ENCODE measurements around the gene EIF4ENIF1. TPM values are rescaled to one million over a fixed set of nuclear protein-coding genes. Genes with fewer than 3 reads are reported as not detected.

Gene EIF4ENIF1
- polyA plus RNA-seq, 2 donors: 7.8 to 11.0 TPM

- H3K36me3 ChIP-seq (ENCODE audit: control insufficient read depth in 2 of 2, insufficient read depth in 2 of 2, low read length in 1 of 2): peaks cover 8 to 18% of the 10 kb centered on the region in 2 donors
- WGBS, 2 donors: 92 to 97% methylated on average over 3 of the region's 3 CpGs
- no peaks in the 10 kb centered on the region for H3K27me3 ChIP-seq (ENCODE audit: control insufficient read depth in 1 of 2, insufficient read depth in 2 of 2, low read length in 2 of 2)
- H3K9me3 ChIP-seq (ENCODE audit: control insufficient read depth in 2 of 2, insufficient read depth in 1 of 2, low read depth in 1 of 2, low read length in 1 of 2): no peaks in the 10 kb centered on the region
- H3K27ac ChIP-seq (ENCODE audit: low read depth in 2 of 2, low read length in 1 of 2): no peak overlapping the region
- no peaks in the 10 kb centered on the region for H3K4me1 ChIP-seq (ENCODE audit: control insufficient read depth in 2 of 2, insufficient read depth in 2 of 2, low read length in 1 of 2)
- H3K4me3 ChIP-seq (ENCODE audit: low read depth in 1 of 2, low read length in 2 of 2): no peak overlapping the region
These were observed 42.3 kb downstream of the EIF4ENIF1 start for GRCh38 chr22:31447337-31447736.

DNA sequence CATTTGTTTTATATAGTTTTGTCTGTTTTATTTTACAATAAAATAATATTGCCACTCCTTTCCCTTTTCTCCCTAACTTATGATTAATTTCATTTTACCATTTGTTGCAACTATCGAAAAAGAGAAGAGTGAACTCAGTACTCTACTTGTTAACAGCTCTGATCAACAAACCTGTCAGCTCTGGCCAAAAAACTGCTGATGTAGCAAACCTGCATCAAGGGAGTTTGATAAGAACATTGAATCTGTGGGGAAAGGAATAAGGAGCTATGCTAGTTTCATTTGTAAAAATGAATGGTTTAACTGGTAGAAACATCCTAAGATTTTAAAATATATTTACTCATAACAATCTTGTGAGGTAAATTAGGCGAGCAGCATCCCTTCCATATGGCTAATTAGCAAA, 42.9 kb downstream of the EIF4ENIF1 start:
- peaks cover 8 to 21% of the 10 kb centered on the region in 2 donors for H3K36me3 ChIP-seq (ENCODE audit: control insufficient read depth in 2 of 2, insufficient read depth in 2 of 2, low read length in 1 of 2)
- no peaks in the 10 kb centered on the region for H3K4me1 ChIP-seq (ENCODE audit: control insufficient read depth in 2 of 2, insufficient read depth in 2 of 2, low read length in 1 of 2)
- H3K4me3 ChIP-seq (ENCODE audit: low read depth in 1 of 2, low read length in 2 of 2): no peak overlapping the region
- 89 to 93% methylated on average over 2 of the region's 2 CpGs for WGBS, 2 donors
- H3K27me3 ChIP-seq (ENCODE audit: control insufficient read depth in 1 of 2, insufficient read depth in 2 of 2, low read length in 2 of 2): no peaks in the 10 kb centered on the region
- no peaks in the 10 kb centered on the region for H3K9me3 ChIP-seq (ENCODE audit: control insufficient read depth in 2 of 2, insufficient read depth in 1 of 2, low read depth in 1 of 2, low read length in 1 of 2)
- H3K27ac ChIP-seq (ENCODE audit: low read depth in 2 of 2, low read length in 1 of 2): no peak overlapping the region

DNA sequence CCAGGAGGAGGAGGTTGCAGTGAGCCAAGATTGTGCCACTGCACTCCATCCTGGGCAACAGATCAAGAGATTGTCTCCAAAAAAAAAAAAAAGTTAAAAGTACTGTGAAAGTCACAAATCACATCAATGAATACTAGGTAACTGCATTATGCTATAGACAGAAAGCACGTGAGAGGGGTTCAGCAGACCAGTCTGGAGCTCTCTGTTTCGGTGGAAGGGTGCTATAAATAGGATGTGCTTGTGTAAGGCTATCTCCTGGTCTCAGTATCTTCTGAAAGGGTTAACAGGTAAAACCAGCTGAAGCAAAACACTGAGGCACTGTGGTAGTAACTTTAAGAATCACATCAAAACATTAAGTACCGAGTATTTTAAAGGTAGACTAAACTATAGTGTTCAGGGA, 43.4 kb downstream of the EIF4ENIF1 start:
- Histone ChIP-seq H3K4me1 (ENCODE audit: control insufficient read depth in 2 of 2, insufficient read depth in 2 of 2, low read length in 1 of 2) (no peaks in the 10 kb centered on the region), H3K4me3 (ENCODE audit: low read depth in 1 of 2, low read length in 2 of 2) (no peak overlapping the region), H3K9me3 (ENCODE audit: control insufficient read depth in 2 of 2, insufficient read depth in 1 of 2, low read depth in 1 of 2, low read length in 1 of 2) (no peaks in the 10 kb centered on the region), H3K36me3 (ENCODE audit: control insufficient read depth in 2 of 2, insufficient read depth in 2 of 2, low read length in 1 of 2) (peaks cover 8 to 24% of the 10 kb centered on the region in 2 donors), H3K27me3 (ENCODE audit: control insufficient read depth in 1 of 2, insufficient read depth in 2 of 2, low read length in 2 of 2) (no peaks in the 10 kb centered on the region), H3K27ac (ENCODE audit: low read depth in 2 of 2, low read length in 1 of 2) (no peak overlapping the region)
- 81 to 91% methylated on average over 3 of the region's 3 CpGs for WGBS, 2 donors

GRCh38 chr22:31445642-31446041, 44.0 kb downstream of the EIF4ENIF1 start:
- Histone ChIP-seq H3K4me3 (ENCODE audit: low read depth in 1 of 2, low read length in 2 of 2) (no peak overlapping the region), H3K9me3 (ENCODE audit: control insufficient read depth in 2 of 2, insufficient read depth in 1 of 2, low read depth in 1 of 2, low read length in 1 of 2) (no peaks in the 10 kb centered on the region), H3K36me3 (ENCODE audit: control insufficient read depth in 2 of 2, insufficient read depth in 2 of 2, low read length in 1 of 2) (peaks cover 8 to 24% of the 10 kb centered on the region in 2 donors), H3K27ac (ENCODE audit: low read depth in 2 of 2, low read length in 1 of 2) (no peak overlapping the region), H3K4me1 (ENCODE audit: control insufficient read depth in 2 of 2, insufficient read depth in 2 of 2, low read length in 1 of 2) (no peaks in the 10 kb centered on the region), H3K27me3 (ENCODE audit: control insufficient read depth in 1 of 2, insufficient read depth in 2 of 2, low read length in 2 of 2) (no peaks in the 10 kb centered on the region)
- 94 to 100% methylated on average over 3 of the region's 3 CpGs for WGBS, 2 donors

DNA sequence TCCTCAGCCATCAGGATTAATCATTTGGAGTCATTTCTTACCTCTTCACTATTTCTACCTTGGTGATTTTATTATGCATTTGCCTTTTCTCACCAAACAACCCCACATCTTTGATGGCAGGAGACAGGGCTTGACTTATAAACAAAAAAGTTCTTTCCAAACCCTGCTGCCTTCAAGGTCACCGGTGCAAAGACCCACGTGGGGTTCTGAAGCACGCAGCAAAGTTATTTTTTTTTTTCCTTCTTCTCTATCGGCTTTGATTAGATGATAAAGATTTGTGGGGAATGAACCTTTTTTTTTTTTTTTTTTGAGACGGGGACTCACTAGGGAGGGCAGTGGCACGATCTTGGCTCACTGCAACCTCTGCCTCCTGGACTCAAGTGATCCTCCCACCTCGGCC, 46.1 kb downstream of the EIF4ENIF1 start:
- Histone ChIP-seq H3K9me3 (ENCODE audit: control insufficient read depth in 2 of 2, insufficient read depth in 1 of 2, low read depth in 1 of 2, low read length in 1 of 2) (no peaks in the 10 kb centered on the region), H3K36me3 (ENCODE audit: control insufficient read depth in 2 of 2, insufficient read depth in 2 of 2, low read length in 1 of 2) (peaks cover 12 to 32% of the 10 kb centered on the region in 2 donors), H3K4me1 (ENCODE audit: control insufficient read depth in 2 of 2, insufficient read depth in 2 of 2, low read length in 1 of 2) (peaks cover 0 to 2% of the 10 kb centered on the region in 2 donors), H3K27me3 (ENCODE audit: control insufficient read depth in 1 of 2, insufficient read depth in 2 of 2, low read length in 2 of 2) (no peaks in the 10 kb centered on the region), H3K27ac (ENCODE audit: low read depth in 2 of 2, low read length in 1 of 2) (no peak overlapping the region), H3K4me3 (ENCODE audit: low read depth in 1 of 2, low read length in 2 of 2) (no peak overlapping the region)
- 80 to 88% methylated on average over 7 of the region's 7 CpGs for WGBS, 2 donors

- H3K4me1 ChIP-seq (ENCODE audit: control insufficient read depth in 2 of 2, insufficient read depth in 2 of 2, low read length in 1 of 2): peaks cover 0 to 2% of the 10 kb centered on the region in 2 donors
- no peaks in the 10 kb centered on the region for H3K27me3 ChIP-seq (ENCODE audit: control insufficient read depth in 1 of 2, insufficient read depth in 2 of 2, low read length in 2 of 2)
- no peak overlapping the region for H3K4me3 ChIP-seq (ENCODE audit: low read depth in 1 of 2, low read length in 2 of 2)
- H3K9me3 ChIP-seq (ENCODE audit: control insufficient read depth in 2 of 2, insufficient read depth in 1 of 2, low read depth in 1 of 2, low read length in 1 of 2): no peaks in the 10 kb centered on the region
- WGBS, 2 donors: 77 to 83% methylated on average over 5 of the region's 5 CpGs
- H3K27ac ChIP-seq (ENCODE audit: low read depth in 2 of 2, low read length in 1 of 2): peak overlapping the region in 1 of 2 donors; percentile 27
- peaks cover 12 to 29% of the 10 kb centered on the region in 2 donors for H3K36me3 ChIP-seq (ENCODE audit: control insufficient read depth in 2 of 2, insufficient read depth in 2 of 2, low read length in 1 of 2)
These were observed 46.7 kb downstream of the EIF4ENIF1 start for GRCh38 chr22:31442768-31443489.

- peaks cover 12 to 30% of the 10 kb centered on the region in 2 donors for H3K36me3 ChIP-seq (ENCODE audit: control insufficient read depth in 2 of 2, insufficient read depth in 2 of 2, low read length in 1 of 2)
- no peaks in the 10 kb centered on the region for H3K9me3 ChIP-seq (ENCODE audit: control insufficient read depth in 2 of 2, insufficient read depth in 1 of 2, low read depth in 1 of 2, low read length in 1 of 2)
- H3K27ac ChIP-seq (ENCODE audit: low read depth in 2 of 2, low read length in 1 of 2): no peak overlapping the region
- H3K4me1 ChIP-seq (ENCODE audit: control insufficient read depth in 2 of 2, insufficient read depth in 2 of 2, low read length in 1 of 2): peaks cover 0 to 2% of the 10 kb centered on the region in 2 donors
- H3K4me3 ChIP-seq (ENCODE audit: low read depth in 1 of 2, low read length in 2 of 2): no peak overlapping the region
- WGBS, 2 donors: 94% methylated on average over 5 of the region's 5 CpGs
- H3K27me3 ChIP-seq (ENCODE audit: control insufficient read depth in 1 of 2, insufficient read depth in 2 of 2, low read length in 2 of 2): no peaks in the 10 kb centered on the region
These were observed 48.0 kb downstream of the EIF4ENIF1 start for GRCh38 chr22:31441652-31442051.

DNA sequence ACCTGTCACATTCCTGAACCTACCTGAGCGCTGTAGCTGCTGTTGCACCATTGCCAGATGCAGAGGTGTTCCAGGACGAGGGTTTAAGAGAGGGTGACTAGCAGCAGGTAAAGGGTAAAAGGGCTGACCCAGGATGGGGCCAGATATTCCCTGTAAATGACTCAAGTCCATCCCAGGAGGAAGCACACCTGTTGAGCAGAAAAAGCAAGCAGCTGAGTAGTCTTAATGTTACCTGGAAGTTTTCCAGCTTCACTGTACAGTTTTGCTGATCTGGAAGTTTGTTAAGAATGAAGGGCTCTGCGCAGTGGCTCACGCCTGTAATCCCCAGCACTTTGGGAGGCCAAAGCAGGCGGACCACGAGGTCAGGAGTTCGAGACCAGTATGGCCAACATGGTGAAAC, 49.0 kb downstream of the EIF4ENIF1 start:
- H3K27ac ChIP-seq (ENCODE audit: low read depth in 2 of 2, low read length in 1 of 2): no peak overlapping the region
- WGBS, 2 donors: 90 to 92% methylated on average over 7 of the region's 7 CpGs
- H3K4me1 ChIP-seq (ENCODE audit: control insufficient read depth in 2 of 2, insufficient read depth in 2 of 2, low read length in 1 of 2): peaks cover 0 to 2% of the 10 kb centered on the region in 2 donors
- H3K4me3 ChIP-seq (ENCODE audit: low read depth in 1 of 2, low read length in 2 of 2): no peak overlapping the region
- H3K27me3 ChIP-seq (ENCODE audit: control insufficient read depth in 1 of 2, insufficient read depth in 2 of 2, low read length in 2 of 2): no peaks in the 10 kb centered on the region
- no peaks in the 10 kb centered on the region for H3K9me3 ChIP-seq (ENCODE audit: control insufficient read depth in 2 of 2, insufficient read depth in 1 of 2, low read depth in 1 of 2, low read length in 1 of 2)
- peaks cover 12 to 36% of the 10 kb centered on the region in 2 donors for H3K36me3 ChIP-seq (ENCODE audit: control insufficient read depth in 2 of 2, insufficient read depth in 2 of 2, low read length in 1 of 2)

DNA sequence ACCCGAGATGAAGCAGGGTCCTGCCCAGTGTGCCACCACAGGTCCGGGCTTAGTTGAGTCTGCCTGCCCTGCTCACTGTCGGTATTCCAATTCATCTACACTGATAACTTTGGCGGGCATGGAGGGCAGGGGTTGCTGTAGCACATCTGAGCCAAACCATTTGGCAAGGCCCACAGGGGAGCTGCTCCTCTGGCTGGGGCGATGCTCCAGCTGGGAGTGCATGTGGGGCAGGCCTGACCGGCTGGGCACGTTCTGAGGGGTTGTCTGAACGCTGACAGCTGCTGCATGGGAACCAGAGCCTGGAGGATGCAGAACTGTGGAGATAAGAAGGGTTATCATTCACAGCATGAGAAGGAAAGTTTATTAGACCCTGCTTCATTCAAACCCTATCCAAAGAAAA, 49.8 kb downstream of the EIF4ENIF1 start:
- Histone ChIP-seq H3K27ac (ENCODE audit: low read depth in 2 of 2, low read length in 1 of 2) (no peak overlapping the region), H3K36me3 (ENCODE audit: control insufficient read depth in 2 of 2, insufficient read depth in 2 of 2, low read length in 1 of 2) (peaks cover 12 to 32% of the 10 kb centered on the region in 2 donors), H3K4me3 (ENCODE audit: low read depth in 1 of 2, low read length in 2 of 2) (no peak overlapping the region), H3K9me3 (ENCODE audit: control insufficient read depth in 2 of 2, insufficient read depth in 1 of 2, low read depth in 1 of 2, low read length in 1 of 2) (no peaks in the 10 kb centered on the region), H3K27me3 (ENCODE audit: control insufficient read depth in 1 of 2, insufficient read depth in 2 of 2, low read length in 2 of 2) (no peaks in the 10 kb centered on the region), H3K4me1 (ENCODE audit: control insufficient read depth in 2 of 2, insufficient read depth in 2 of 2, low read length in 1 of 2) (peaks cover 0 to 2% of the 10 kb centered on the region in 2 donors)
- WGBS, 2 donors: 55 to 58% methylated on average over 8 of the region's 8 CpGs

DNA sequence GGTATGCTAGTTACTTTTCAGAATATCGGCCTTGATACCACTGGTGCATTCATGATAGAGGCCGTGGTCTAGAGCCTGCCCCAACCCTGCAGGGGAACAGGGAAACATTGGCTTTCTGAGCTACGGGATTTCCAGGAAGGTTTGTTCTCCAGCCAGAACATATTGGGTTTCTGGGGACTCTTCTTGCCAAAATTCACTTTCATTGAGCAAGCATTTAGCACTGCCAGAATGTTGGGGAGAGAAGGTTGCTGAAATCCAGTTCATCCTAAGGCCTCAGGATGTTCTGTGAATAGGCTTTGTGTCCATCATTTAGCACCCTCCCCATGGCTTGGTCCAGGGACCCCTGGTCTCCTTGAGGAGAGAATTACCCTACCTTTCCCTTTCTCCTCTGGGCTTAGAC, 53.5 kb downstream of the EIF4ENIF1 start:
- Histone ChIP-seq H3K27ac (ENCODE audit: low read depth in 2 of 2, low read length in 1 of 2) (no peak overlapping the region), H3K27me3 (ENCODE audit: control insufficient read depth in 1 of 2, insufficient read depth in 2 of 2, low read length in 2 of 2) (no peaks in the 10 kb centered on the region), H3K9me3 (ENCODE audit: control insufficient read depth in 2 of 2, insufficient read depth in 1 of 2, low read depth in 1 of 2, low read length in 1 of 2) (no peaks in the 10 kb centered on the region), H3K36me3 (ENCODE audit: control insufficient read depth in 2 of 2, insufficient read depth in 2 of 2, low read length in 1 of 2) (peaks cover 14 to 28% of the 10 kb centered on the region in 2 donors), H3K4me1 (ENCODE audit: control insufficient read depth in 2 of 2, insufficient read depth in 2 of 2, low read length in 1 of 2) (peaks cover 0 to 2% of the 10 kb centered on the region in 2 donors), H3K4me3 (ENCODE audit: low read depth in 1 of 2, low read length in 2 of 2) (no peak overlapping the region)
- WGBS, 2 donors: 49 to 71% methylated on average over 3 of the region's 3 CpGs
